Measurements from ENCODE around the gene FAM181B. TPM values are rescaled to one million over a fixed set of nuclear protein-coding genes. Genes with fewer than 3 reads are reported as not detected.

The FAM181B gene, protein sequence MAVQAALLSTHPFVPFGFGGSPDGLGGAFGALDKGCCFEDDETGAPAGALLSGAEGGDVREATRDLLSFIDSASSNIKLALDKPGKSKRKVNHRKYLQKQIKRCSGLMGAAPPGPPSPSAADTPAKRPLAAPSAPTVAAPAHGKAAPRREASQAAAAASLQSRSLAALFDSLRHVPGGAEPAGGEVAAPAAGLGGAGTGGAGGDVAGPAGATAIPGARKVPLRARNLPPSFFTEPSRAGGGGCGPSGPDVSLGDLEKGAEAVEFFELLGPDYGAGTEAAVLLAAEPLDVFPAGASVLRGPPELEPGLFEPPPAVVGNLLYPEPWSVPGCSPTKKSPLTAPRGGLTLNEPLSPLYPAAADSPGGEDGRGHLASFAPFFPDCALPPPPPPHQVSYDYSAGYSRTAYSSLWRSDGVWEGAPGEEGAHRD
- total RNA-seq (not detected in 2 replicates), polyA plus RNA-seq (0.03 TPM in 1 of 2 replicates, not detected in the other), polyA minus RNA-seq (0.06 TPM in 1 of 2 replicates, not detected in the other), Bru-seq, nascent RNA (not detected), BruChase-seq, experiment 1, labeled RNA remaining after a 6-hour chase (percentile 13 among the genes with signal in this experiment), BruChase-seq, experiment 2, labeled RNA remaining after a 2-hour chase (percentile 14 among the genes with signal in this experiment)
- polyA plus RNA-seq (2011; cell fraction: cytosol; rRNA removed): 0.01 TPM in 1 of 2 replicates, not detected in the other
- not detected in 2 replicates for polyA plus RNA-seq (2011; cell fraction: nucleus; rRNA removed)
- not detected in 2 replicates for polyA plus RNA-seq (2012)
- polyA minus RNA-seq (2011; cell fraction: cytosol; rRNA and poly(A)+ RNA removed): not detected
- not detected in 2 replicates for polyA minus RNA-seq (2011; cell fraction: nucleus; rRNA and poly(A)+ RNA removed)
- long read RNA-seq: 0 reads

DNA sequence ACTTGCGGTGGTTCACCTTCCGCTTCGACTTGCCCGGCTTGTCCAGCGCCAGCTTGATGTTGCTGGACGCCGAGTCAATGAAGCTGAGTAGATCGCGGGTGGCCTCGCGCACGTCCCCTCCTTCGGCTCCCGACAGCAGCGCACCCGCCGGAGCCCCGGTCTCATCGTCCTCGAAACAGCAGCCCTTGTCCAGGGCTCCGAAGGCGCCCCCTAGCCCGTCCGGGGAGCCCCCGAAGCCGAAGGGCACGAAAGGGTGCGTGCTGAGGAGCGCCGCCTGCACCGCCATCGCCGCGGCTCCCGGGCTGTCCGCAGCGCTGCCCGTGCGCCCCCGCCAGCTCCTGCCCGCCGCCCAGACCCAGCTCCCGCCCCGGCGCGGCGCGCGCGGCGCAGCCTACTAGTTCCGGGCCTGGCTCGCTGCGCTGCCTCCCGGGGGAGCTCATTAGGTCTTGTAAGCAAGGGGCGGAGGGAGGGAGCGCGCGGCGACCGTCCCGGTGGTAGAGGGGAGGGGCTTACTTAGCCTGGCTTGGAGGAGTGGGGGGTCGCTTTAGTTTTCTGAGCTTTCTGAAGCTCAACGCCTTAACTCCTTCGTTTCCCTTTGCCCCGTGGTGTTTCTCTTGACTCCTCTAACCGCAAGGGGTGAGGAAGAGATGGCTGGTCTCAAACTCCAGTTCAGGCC lies at the start of gene FAM181B:
Gene FAM181B, minus strand, starts transcription at position 421 of the 676 bp plus-strand sequence. Its CDS starts 135 bp downstream, at position 286.
- FAIRE-seq: no peak
- H3K4me3 ChIP-seq (replicated peaks in 1 of 3; ENCODE audit: insufficient read depth in 1 of 3, low read depth in 1 of 3, low read length in 3 of 3): peak within 1 kb of the TSS; percentile 21 to 24 (median 22)
- no peaks in the 10 kb centered on the region for H4K20me1 ChIP-seq (replicated peaks; ENCODE audit: control insufficient read depth, extremely low read depth, insufficient read depth, low read length)
- peak; percentile 29 for DNase-seq (ENCODE audit: low read depth, low spot score)
- no peaks in the 10 kb centered on the region for H3K9me3 ChIP-seq (replicated peaks; ENCODE audit: control insufficient read depth, insufficient read depth, low read length)
- H3K27ac ChIP-seq (ENCODE audit: insufficient read depth, low read depth, low read length): no peak within 1 kb of the TSS
- dilution Hi-C loops (cut with MboI; ENCODE audit: extremely low pct_ligation_motif_present, low sequenced_read_pairs) (no loop called here), intact Hi-C loops (cut with micrococcal nuclease) (no loop called here)
- H3K79me2 ChIP-seq (ENCODE audit: control insufficient read depth, insufficient read depth, low read length): no peaks in the 10 kb centered on the region
- peak within 1 kb of the TSS; percentile 90 for H2AFZ ChIP-seq (ENCODE audit: low read depth, low read length)
- H3K4me1 ChIP-seq (ENCODE audit: control insufficient read depth, extremely low read depth, insufficient read depth, low read length): no peaks in the 10 kb centered on the region
- ChIA-PET CTCF (interaction anchor here (0.7 to 1.7 kb wide), 10 partner anchors 9 to 189 kb away, joined by 3 to 11 read pairs (median 3); no protein-coding TSS in a partner anchor), POLR2A (no interaction called here)
- no TSS peak for BruUV-seq (replicated peaks)
- TF ChIP-seq EZH2 (IDR thresholded peaks at IDR 0.05; ENCODE audit: borderline replicate concordance, low read depth, low read length, severe bottlenecking) (peak; percentile 44), GATA2 (IDR thresholded peaks at IDR 0.05; ENCODE audit: insufficient read depth, insufficient read length, low read depth, low read length) (no peak)
- peak within 1 kb of the TSS; percentile 52 for H3K4me2 ChIP-seq (ENCODE audit: insufficient read depth, low read length)
- H3K36me3 ChIP-seq (ENCODE audit: control insufficient read depth in 2 of 2, extremely low read depth in 1 of 2, insufficient read depth in 2 of 2, low read length in 2 of 2): no peaks in the 10 kb centered on the region
- H3K9me1 ChIP-seq (replicated peaks; ENCODE audit: control insufficient read depth, extremely low read depth, insufficient read depth, low read length): no peaks in the 10 kb centered on the region
- no peak within 1 kb of the TSS for H3K9ac ChIP-seq (replicated peaks; ENCODE audit: extremely low read depth, insufficient read depth, low read length)
- peaks cover 47 to 79% of the 10 kb centered on the region in 2 experiments for H3K27me3 ChIP-seq (ENCODE audit: control insufficient read depth in 2 of 2, insufficient read depth in 2 of 2, low read length in 2 of 2)

DNA sequence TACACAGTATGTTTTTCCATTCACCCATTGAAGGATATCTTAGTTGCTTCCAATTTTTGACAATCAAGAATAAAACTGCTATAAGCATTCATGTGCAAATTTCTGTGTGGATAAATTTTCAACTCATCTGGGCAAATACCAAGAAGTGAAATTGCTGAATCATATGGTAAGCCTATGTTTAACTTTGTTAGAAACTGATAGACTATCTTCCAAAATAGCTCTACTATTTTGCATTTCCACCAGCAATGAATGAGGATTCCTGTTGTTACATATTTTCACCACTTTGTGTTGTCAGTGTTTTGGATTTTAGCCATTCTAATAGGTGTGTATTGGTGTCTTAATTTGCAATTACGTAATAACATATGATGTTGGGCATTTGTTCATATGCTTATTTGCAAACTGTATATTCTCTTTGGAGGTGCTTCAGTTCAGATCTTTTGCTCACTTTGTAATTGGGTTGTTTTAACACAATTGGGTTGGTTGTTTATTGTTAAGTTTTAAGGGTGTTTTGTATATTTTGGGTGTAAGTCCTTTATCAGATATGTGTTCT lies 49.2 kb upstream of the FAM181B start:
- Histone ChIP-seq H3K9me3 (replicated peaks; ENCODE audit: control insufficient read depth, insufficient read depth, low read length) (no peaks in the 10 kb centered on the region), H3K79me2 (ENCODE audit: control insufficient read depth, insufficient read depth, low read length) (no peaks in the 10 kb centered on the region), H3K9ac (replicated peaks; ENCODE audit: extremely low read depth, insufficient read depth, low read length) (no peak overlapping the region), H3K4me2 (ENCODE audit: insufficient read depth, low read length) (no peak overlapping the region), H3K27ac (ENCODE audit: insufficient read depth, low read depth, low read length) (no peak overlapping the region), H3K36me3 (ENCODE audit: control insufficient read depth in 2 of 2, extremely low read depth in 1 of 2, insufficient read depth in 2 of 2, low read length in 2 of 2) (no peaks in the 10 kb centered on the region), H4K20me1 (replicated peaks; ENCODE audit: control insufficient read depth, extremely low read depth, insufficient read depth, low read length) (no peaks in the 10 kb centered on the region), H3K4me3 (replicated peaks in 1 of 3; ENCODE audit: insufficient read depth in 1 of 3, low read depth in 1 of 3, low read length in 3 of 3) (no peak overlapping the region), H3K4me1 (ENCODE audit: control insufficient read depth, extremely low read depth, insufficient read depth, low read length) (no peaks in the 10 kb centered on the region), H2AFZ (ENCODE audit: low read depth, low read length) (no peak overlapping the region), H3K27me3 (ENCODE audit: control insufficient read depth in 2 of 2, insufficient read depth in 2 of 2, low read length in 2 of 2) (no peaks in the 10 kb centered on the region), H3K9me1 (replicated peaks; ENCODE audit: control insufficient read depth, extremely low read depth, insufficient read depth, low read length) (no peaks in the 10 kb centered on the region)
- DNase-seq (ENCODE audit: low read depth, low spot score) (no peak), FAIRE-seq (no peak)
- ChIA-PET POLR2A (no interaction called here), CTCF (no interaction called here)
- TF ChIP-seq FOS (IDR thresholded peaks at IDR 0.05; ENCODE audit: borderline replicate concordance, insufficient read depth, low read length): no peak
- no peak for TF ChIP-seq MYC (IDR thresholded peaks at IDR 0.05; ENCODE audit: low read depth, low read length)
- TF ChIP-seq, protein P1, sequence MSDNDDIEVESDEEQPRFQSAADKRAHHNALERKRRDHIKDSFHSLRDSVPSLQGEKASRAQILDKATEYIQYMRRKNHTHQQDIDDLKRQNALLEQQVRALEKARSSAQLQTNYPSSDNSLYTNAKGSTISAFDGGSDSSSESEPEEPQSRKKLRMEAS (IDR thresholded peaks at IDR 0.05; ENCODE audit: insufficient read depth, insufficient read length): no peak
- no peak for TF ChIP-seq JUN (IDR thresholded peaks at IDR 0.05; ENCODE audit: borderline replicate concordance, insufficient read depth, insufficient read length, low read depth)
- TF ChIP-seq, protein P2, sequence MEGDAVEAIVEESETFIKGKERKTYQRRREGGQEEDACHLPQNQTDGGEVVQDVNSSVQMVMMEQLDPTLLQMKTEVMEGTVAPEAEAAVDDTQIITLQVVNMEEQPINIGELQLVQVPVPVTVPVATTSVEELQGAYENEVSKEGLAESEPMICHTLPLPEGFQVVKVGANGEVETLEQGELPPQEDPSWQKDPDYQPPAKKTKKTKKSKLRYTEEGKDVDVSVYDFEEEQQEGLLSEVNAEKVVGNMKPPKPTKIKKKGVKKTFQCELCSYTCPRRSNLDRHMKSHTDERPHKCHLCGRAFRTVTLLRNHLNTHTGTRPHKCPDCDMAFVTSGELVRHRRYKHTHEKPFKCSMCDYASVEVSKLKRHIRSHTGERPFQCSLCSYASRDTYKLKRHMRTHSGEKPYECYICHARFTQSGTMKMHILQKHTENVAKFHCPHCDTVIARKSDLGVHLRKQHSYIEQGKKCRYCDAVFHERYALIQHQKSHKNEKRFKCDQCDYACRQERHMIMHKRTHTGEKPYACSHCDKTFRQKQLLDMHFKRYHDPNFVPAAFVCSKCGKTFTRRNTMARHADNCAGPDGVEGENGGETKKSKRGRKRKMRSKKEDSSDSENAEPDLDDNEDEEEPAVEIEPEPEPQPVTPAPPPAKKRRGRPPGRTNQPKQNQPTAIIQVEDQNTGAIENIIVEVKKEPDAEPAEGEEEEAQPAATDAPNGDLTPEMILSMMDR (IDR thresholded peaks at IDR 0.05; ENCODE audit: extremely low read depth in 1 of 2, insufficient read depth in 1 of 2, low read depth in 1 of 2, low read length in 2 of 2): no peak
- TF ChIP-seq POLR2AphosphoS5 (IDR thresholded peaks at IDR 0.05; ENCODE audit: insufficient read depth, low read depth, low read length): no peak
- TF ChIP-seq POLR2A (IDR thresholded peaks at IDR 0.05; ENCODE audit: low read depth, low read length): no peak
- TF ChIP-seq EZH2 (IDR thresholded peaks at IDR 0.05; ENCODE audit: borderline replicate concordance, low read depth, low read length, severe bottlenecking): no peak
- no peak for TF ChIP-seq GATA2 (IDR thresholded peaks at IDR 0.05; ENCODE audit: insufficient read depth, insufficient read length, low read depth, low read length)
- intact Hi-C loops (cut with micrococcal nuclease) (no loop called here), dilution Hi-C loops (cut with MboI; ENCODE audit: extremely low pct_ligation_motif_present, low sequenced_read_pairs) (no loop called here)
- no TSS peak for BruUV-seq (replicated peaks)
